ENCODE data around the gene CCL14. TPM values are rescaled to one million over a fixed set of nuclear protein-coding genes. Genes with fewer than 3 reads are reported as not detected.

CCL14 gene
- total and polyA plus RNA-seq, 2 of the 13 experiments (the other 11 are each of a cell fraction or from before 2014, with no cell fraction given): 1.1 to 1.7 TPM

DNA sequence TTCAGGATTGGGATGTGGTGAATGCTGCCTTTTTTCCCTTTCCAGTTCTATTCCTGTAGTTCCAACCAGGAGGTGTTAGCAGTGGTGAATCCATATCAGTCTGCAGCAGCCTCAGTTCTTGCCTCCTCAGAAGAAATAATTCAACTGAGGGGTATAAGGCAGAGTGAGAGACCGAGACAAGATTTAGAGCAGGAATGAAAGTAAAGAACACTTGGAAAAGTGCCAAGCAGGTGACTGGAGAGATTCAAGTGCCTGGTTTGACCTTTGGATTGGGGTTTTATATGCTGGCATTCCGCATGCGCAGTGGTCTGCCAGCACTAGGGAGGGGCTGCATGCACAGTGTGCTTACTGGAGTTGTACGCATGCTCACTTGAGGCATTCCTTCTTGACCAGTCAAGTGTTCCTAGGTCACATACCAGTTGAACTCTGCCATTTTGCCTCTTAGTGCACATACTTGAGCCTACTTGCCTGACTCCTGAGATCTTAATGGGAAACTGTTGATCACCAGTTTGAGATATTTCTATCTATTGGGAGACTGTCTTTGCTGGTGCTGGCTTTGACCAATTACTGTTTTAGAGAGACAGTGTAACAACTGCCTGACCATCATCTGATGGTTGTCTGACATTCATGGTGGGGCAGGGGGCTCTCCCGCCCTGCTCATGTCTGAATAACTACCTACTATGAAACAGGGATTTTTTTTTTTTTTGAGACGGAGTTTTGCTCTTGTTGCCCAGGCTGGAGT, 15.5 kb upstream of the CCL14 start (continued):
- TF ChIP-seq, protein P1, sequence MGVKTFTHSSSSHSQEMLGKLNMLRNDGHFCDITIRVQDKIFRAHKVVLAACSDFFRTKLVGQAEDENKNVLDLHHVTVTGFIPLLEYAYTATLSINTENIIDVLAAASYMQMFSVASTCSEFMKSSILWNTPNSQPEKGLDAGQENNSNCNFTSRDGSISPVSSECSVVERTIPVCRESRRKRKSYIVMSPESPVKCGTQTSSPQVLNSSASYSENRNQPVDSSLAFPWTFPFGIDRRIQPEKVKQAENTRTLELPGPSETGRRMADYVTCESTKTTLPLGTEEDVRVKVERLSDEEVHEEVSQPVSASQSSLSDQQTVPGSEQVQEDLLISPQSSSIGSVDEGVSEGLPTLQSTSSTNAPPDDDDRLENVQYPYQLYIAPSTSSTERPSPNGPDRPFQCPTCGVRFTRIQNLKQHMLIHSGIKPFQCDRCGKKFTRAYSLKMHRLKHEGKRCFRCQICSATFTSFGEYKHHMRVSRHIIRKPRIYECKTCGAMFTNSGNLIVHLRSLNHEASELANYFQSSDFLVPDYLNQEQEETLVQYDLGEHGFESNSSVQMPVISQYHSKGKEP (CRISPR knock-in tag; IDR thresholded peaks at IDR 0.05): no peak
- TF ChIP-seq XBP1 (CRISPR knock-in tag; IDR thresholded peaks at IDR 0.05) (no peak), RELA (CRISPR knock-in tag; IDR thresholded peaks at IDR 0.05) (no peak), ZNF878 (CRISPR knock-in tag; IDR thresholded peaks at IDR 0.05) (peak; percentile 50; the same call in 1 of the 2 replicates), RARG (CRISPR knock-in tag; IDR thresholded peaks at IDR 0.05; ENCODE audit: low read depth) (0 out of 2 replicates have a peak, but pooled peaks have one; percentile 42), ZNF777 (CRISPR knock-in tag; IDR thresholded peaks at IDR 0.05) (no peak), MIER2 (CRISPR knock-in tag; IDR thresholded peaks at IDR 0.05) (peak; percentile 55; the same call in 1 of the 2 replicates), FLYWCH1 (CRISPR knock-in tag; IDR thresholded peaks at IDR 0.05) (no peak), ZFP37 (CRISPR knock-in tag; IDR thresholded peaks at IDR 0.05; ENCODE audit: borderline replicate concordance) (no peak), ZMYM2 (CRISPR knock-in tag; IDR thresholded peaks at IDR 0.05) (no peak), ZNF230 (CRISPR knock-in tag; IDR thresholded peaks at IDR 0.05) (0 out of 2 replicates have a peak, but pooled peaks have one; percentile 30), SNRNP70 (IDR thresholded peaks at IDR 0.05; ENCODE audit: low read depth, low read length) (no peak), AHR (CRISPR knock-in tag; IDR thresholded peaks at IDR 0.05) (no peak), ZNF768 (CRISPR knock-in tag; IDR thresholded peaks at IDR 0.05) (no peak), ZNF501 (CRISPR knock-in tag; IDR thresholded peaks at IDR 0.05) (no peak; the same call in 1 of the 2 replicates), TAF15 (IDR thresholded peaks at IDR 0.05; ENCODE audit: low read depth, low read length, poor library complexity, severe bottlenecking) (no peak), NFIC (IDR thresholded peaks at IDR 0.05; ENCODE audit: low read length) (peak; percentile 77), MTA1 (CRISPR knock-in tag; IDR thresholded peaks at IDR 0.05; ENCODE audit: borderline replicate concordance) (no peak), SETDB1 (CRISPR knock-in tag; IDR thresholded peaks at IDR 0.05; ENCODE audit: borderline replicate concordance) (no peak), ARNTL (CRISPR knock-in tag; IDR thresholded peaks at IDR 0.05) (0 out of 2 replicates have a peak, but pooled peaks have one; percentile 10), ZNF569 (CRISPR knock-in tag; IDR thresholded peaks at IDR 0.05; ENCODE audit: borderline replicate concordance) (no peak), ATRX (CRISPR knock-in tag; IDR thresholded peaks at IDR 0.05; ENCODE audit: borderline replicate concordance) (no peak), IKZF1 (IDR thresholded peaks at IDR 0.05) (no peak), XRCC5 (optimal IDR thresholded peaks at IDR 0.05; ENCODE audit: low read length) (peak; percentile 60)
- TF ChIP-seq, protein P2, sequence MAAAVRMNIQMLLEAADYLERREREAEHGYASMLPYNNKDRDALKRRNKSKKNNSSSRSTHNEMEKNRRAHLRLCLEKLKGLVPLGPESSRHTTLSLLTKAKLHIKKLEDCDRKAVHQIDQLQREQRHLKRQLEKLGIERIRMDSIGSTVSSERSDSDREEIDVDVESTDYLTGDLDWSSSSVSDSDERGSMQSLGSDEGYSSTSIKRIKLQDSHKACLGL (CRISPR knock-in tag; IDR thresholded peaks at IDR 0.05): no peak
- TF ChIP-seq, protein P3, sequence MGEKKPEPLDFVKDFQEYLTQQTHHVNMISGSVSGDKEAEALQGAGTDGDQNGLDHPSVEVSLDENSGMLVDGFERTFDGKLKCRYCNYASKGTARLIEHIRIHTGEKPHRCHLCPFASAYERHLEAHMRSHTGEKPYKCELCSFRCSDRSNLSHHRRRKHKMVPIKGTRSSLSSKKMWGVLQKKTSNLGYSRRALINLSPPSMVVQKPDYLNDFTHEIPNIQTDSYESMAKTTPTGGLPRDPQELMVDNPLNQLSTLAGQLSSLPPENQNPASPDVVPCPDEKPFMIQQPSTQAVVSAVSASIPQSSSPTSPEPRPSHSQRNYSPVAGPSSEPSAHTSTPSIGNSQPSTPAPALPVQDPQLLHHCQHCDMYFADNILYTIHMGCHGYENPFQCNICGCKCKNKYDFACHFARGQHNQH (CRISPR knock-in tag; IDR thresholded peaks at IDR 0.05): no peak
- TF ChIP-seq, protein P4, sequence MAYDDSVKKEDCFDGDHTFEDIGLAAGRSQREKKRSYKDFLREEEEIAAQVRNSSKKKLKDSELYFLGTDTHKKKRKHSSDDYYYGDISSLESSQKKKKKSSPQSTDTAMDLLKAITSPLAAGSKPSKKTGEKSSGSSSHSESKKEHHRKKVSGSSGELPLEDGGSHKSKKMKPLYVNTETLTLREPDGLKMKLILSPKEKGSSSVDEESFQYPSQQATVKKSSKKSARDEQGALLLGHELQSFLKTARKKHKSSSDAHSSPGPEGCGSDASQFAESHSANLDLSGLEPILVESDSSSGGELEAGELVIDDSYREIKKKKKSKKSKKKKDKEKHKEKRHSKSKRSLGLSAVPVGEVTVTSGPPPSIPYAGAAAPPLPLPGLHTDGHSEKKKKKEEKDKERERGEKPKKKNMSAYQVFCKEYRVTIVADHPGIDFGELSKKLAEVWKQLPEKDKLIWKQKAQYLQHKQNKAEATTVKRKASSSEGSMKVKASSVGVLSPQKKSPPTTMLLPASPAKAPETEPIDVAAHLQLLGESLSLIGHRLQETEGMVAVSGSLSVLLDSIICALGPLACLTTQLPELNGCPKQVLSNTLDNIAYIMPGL (CRISPR knock-in tag; IDR thresholded peaks at IDR 0.05; ENCODE audit: borderline replicate concordance in 1 of 2, low read depth in 1 of 2): peak in 1 of 2 experiments; percentile 30; a peak in 2 of 4 replicates
